GM23248 (cell line): Measurements from ENCODE around the gene ST3GAL3.

ENCODE experiments used
- EZH2 ChIP-seq: fragments of 200-600 bp; sonication (generic); IDR thresholded peaks from 2 replicates; pipeline ENCODE4 v1.6.1; 2018; ENCODE audit warnings: antibody characterized with exemption, mild to moderate bottlenecking; ENCODE audit not compliant: insufficient read depth, poor library complexity, severe bottlenecking
- EZH2phosphoT487 ChIP-seq: fragments of 200-600 bp; sonication (generic); IDR thresholded peaks from 2 replicates; pipeline ENCODE4 v1.6.1; 2018; ENCODE audit warnings: antibody characterized with exemption, moderate library complexity, mild to moderate bottlenecking, low read depth; ENCODE audit not compliant: insufficient read depth

- TF ChIP-seq EZH2phosphoT487 (no peak), EZH2 (no peak)
Measured at GRCh38 chr1:43980255-43981134, 273.2 kb downstream of the ST3GAL3 start.
